ENCODE results near the gene PODN.

GRCh38 chr1:53068314-53069099 lies 6.5 kb downstream of the PODN start:
- no peak for TF ChIP-seq CTCF (IDR thresholded peaks at IDR 0.05)
- TF ChIP-seq POLR2A (IDR thresholded peaks at IDR 0.05), result no peak
